ENCODE data around the gene MYMX. TPM values are rescaled to one million over a fixed set of nuclear protein-coding genes. Genes with fewer than 3 reads are reported as not detected.

MYMX gene
- total and polyA plus RNA-seq, 2 of the 13 experiments (the other 11 are each of a cell fraction or from before 2014, with no cell fraction given), result not detected

DNA sequence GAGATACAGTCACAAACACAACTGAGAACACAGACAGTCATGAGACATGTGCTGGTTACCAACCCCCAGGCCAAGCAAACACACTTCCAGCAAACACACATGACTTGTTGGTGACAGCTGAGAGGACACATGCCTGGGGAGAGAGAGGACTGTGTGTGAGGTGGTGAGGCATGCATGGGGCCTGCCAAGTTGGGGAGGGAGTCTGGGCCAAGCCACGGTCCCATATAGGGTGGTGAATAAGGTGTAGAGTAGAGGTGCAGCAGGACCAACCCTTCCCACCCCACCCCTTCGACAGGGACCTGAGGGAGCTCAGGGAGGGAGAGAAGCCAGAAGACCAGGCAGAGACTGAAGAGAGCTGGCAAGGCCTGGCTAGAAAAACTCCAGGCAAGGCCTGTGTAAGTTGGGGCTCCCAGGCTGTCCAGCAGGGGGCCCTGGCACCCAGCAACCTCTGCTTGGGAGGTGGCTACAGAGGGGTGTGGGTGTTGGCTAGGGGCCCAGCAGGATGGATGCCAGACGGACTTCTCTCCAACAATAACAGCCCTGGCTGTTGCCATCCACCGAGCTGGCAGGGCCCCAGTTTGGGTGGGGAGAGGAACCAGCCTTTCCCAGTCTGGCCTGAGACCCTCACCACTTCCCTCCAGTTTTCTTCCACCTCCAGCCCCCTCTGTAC is 4.7 kb downstream of the MYMX start (continued):
- TF ChIP-seq KMT2A (CRISPR knock-in tag; IDR thresholded peaks at IDR 0.05) (0 out of 2 replicates have a peak, but pooled peaks have one; percentile 30), TBX3 (IDR thresholded peaks at IDR 0.05; ENCODE audit: borderline replicate concordance) (peak; percentile 37; the same call in 1 of the 2 replicates), ZBTB8A (CRISPR knock-in tag; IDR thresholded peaks at IDR 0.05; ENCODE audit: borderline replicate concordance, low read depth) (no peak), DR1 (CRISPR knock-in tag; IDR thresholded peaks at IDR 0.05) (no peak; the same call in 1 of the 2 replicates), ZNF329 (CRISPR knock-in tag; IDR thresholded peaks at IDR 0.05; ENCODE audit: low read depth) (no peak), MEIS2 (CRISPR knock-in tag; IDR thresholded peaks at IDR 0.05) (no peak), ZNF335 (CRISPR knock-in tag; IDR thresholded peaks at IDR 0.05) (peak; percentile 72; the same call in 1 of the 2 replicates), ZC3H4 (CRISPR knock-in tag; IDR thresholded peaks at IDR 0.05; ENCODE audit: borderline replicate concordance) (no peak), MATR3 (CRISPR knock-in tag; IDR thresholded peaks at IDR 0.05) (no peak), ZNF567 (CRISPR knock-in tag; IDR thresholded peaks at IDR 0.05; ENCODE audit: borderline replicate concordance) (0 out of 2 replicates have a peak, but pooled peaks have one; percentile 39), MXD4 (CRISPR knock-in tag; IDR thresholded peaks at IDR 0.05) (peak; percentile 76), ZNF251 (CRISPR knock-in tag; IDR thresholded peaks at IDR 0.05) (no peak), WIZ (CRISPR knock-in tag; IDR thresholded peaks at IDR 0.05) (no peak), ZNF256 (CRISPR knock-in tag; conservative IDR thresholded peaks at IDR 0.05) (no peak)
- TF ChIP-seq, protein P1, sequence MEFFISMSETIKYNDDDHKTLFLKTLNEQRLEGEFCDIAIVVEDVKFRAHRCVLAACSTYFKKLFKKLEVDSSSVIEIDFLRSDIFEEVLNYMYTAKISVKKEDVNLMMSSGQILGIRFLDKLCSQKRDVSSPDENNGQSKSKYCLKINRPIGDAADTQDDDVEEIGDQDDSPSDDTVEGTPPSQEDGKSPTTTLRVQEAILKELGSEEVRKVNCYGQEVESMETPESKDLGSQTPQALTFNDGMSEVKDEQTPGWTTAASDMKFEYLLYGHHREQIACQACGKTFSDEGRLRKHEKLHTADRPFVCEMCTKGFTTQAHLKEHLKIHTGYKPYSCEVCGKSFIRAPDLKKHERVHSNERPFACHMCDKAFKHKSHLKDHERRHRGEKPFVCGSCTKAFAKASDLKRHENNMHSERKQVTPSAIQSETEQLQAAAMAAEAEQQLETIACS (CRISPR knock-in tag; IDR thresholded peaks at IDR 0.05), result no peak
- TF ChIP-seq, protein P2, sequence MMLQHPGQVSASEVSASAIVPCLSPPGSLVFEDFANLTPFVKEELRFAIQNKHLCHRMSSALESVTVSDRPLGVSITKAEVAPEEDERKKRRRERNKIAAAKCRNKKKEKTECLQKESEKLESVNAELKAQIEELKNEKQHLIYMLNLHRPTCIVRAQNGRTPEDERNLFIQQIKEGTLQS (CRISPR knock-in tag; IDR thresholded peaks at IDR 0.05), result no peak
- TF ChIP-seq, protein P3, sequence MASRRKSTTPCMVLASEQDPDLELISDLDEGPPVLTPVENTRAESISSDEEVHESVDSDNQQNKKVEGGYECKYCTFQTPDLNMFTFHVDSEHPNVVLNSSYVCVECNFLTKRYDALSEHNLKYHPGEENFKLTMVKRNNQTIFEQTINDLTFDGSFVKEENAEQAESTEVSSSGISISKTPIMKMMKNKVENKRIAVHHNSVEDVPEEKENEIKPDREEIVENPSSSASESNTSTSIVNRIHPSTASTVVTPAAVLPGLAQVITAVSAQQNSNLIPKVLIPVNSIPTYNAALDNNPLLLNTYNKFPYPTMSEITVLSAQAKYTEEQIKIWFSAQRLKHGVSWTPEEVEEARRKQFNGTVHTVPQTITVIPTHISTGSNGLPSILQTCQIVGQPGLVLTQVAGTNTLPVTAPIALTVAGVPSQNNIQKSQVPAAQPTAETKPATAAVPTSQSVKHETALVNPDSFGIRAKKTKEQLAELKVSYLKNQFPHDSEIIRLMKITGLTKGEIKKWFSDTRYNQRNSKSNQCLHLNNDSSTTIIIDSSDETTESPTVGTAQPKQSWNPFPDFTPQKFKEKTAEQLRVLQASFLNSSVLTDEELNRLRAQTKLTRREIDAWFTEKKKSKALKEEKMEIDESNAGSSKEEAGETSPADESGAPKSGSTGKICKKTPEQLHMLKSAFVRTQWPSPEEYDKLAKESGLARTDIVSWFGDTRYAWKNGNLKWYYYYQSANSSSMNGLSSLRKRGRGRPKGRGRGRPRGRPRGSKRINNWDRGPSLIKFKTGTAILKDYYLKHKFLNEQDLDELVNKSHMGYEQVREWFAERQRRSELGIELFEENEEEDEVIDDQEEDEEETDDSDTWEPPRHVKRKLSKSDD (CRISPR knock-in tag; IDR thresholded peaks at IDR 0.05; ENCODE audit: low read depth), result no peak
- TF ChIP-seq, protein P4, sequence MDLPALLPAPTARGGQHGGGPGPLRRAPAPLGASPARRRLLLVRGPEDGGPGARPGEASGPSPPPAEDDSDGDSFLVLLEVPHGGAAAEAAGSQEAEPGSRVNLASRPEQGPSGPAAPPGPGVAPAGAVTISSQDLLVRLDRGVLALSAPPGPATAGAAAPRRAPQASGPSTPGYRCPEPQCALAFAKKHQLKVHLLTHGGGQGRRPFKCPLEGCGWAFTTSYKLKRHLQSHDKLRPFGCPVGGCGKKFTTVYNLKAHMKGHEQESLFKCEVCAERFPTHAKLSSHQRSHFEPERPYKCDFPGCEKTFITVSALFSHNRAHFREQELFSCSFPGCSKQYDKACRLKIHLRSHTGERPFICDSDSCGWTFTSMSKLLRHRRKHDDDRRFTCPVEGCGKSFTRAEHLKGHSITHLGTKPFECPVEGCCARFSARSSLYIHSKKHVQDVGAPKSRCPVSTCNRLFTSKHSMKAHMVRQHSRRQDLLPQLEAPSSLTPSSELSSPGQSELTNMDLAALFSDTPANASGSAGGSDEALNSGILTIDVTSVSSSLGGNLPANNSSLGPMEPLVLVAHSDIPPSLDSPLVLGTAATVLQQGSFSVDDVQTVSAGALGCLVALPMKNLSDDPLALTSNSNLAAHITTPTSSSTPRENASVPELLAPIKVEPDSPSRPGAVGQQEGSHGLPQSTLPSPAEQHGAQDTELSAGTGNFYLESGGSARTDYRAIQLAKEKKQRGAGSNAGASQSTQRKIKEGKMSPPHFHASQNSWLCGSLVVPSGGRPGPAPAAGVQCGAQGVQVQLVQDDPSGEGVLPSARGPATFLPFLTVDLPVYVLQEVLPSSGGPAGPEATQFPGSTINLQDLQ (CRISPR knock-in tag; IDR thresholded peaks at IDR 0.05), result no peak
- TF ChIP-seq, protein P5, sequence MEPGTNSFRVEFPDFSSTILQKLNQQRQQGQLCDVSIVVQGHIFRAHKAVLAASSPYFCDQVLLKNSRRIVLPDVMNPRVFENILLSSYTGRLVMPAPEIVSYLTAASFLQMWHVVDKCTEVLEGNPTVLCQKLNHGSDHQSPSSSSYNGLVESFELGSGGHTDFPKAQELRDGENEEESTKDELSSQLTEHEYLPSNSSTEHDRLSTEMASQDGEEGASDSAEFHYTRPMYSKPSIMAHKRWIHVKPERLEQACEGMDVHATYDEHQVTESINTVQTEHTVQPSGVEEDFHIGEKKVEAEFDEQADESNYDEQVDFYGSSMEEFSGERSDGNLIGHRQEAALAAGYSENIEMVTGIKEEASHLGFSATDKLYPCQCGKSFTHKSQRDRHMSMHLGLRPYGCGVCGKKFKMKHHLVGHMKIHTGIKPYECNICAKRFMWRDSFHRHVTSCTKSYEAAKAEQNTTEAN (CRISPR knock-in tag; conservative IDR thresholded peaks at IDR 0.05), result no peak; the same call in 1 of the 2 replicates
- TF ChIP-seq, protein P6, sequence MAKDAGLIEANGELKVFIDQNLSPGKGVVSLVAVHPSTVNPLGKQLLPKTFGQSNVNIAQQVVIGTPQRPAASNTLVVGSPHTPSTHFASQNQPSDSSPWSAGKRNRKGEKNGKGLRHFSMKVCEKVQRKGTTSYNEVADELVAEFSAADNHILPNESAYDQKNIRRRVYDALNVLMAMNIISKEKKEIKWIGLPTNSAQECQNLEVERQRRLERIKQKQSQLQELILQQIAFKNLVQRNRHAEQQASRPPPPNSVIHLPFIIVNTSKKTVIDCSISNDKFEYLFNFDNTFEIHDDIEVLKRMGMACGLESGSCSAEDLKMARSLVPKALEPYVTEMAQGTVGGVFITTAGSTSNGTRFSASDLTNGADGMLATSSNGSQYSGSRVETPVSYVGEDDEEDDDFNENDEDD (CRISPR knock-in tag; IDR thresholded peaks at IDR 0.05; ENCODE audit: borderline replicate concordance), result no peak
